ENCODE measurements around the gene PNPLA7. TPM values are rescaled to one million over a fixed set of nuclear protein-coding genes. Genes with fewer than 3 reads are reported as not detected.

PNPLA7 gene
- total RNA-seq, 1 donor from 2014 or later, result 1.5 TPM

DNA sequence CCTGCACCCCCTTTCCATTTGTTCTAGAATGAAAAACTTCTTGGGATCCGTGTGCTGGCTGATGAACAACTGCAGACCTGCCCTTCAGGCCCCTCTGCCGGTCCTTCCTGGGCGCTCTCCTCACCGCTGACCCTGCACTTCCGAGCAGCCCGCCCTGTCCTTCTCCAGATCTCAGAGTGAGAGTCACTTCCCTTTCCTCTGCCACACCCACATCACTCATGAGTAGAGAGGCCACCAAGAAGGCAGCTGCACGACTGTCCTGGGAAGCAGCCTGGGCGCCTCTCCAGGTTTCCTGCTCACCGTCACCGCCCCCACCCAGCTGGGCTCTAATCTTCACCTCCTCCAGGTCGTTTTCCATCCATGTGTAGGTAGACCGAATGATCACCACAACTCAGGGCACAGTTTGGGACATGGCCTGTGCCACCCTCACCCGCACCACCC, 56.1 kb downstream of the PNPLA7 start:
- no peak for DNase-seq

- no peak for DNase-seq
Observed at GRCh38 chr9:137493364-137494103, 56.7 kb downstream of the PNPLA7 start.

DNA sequence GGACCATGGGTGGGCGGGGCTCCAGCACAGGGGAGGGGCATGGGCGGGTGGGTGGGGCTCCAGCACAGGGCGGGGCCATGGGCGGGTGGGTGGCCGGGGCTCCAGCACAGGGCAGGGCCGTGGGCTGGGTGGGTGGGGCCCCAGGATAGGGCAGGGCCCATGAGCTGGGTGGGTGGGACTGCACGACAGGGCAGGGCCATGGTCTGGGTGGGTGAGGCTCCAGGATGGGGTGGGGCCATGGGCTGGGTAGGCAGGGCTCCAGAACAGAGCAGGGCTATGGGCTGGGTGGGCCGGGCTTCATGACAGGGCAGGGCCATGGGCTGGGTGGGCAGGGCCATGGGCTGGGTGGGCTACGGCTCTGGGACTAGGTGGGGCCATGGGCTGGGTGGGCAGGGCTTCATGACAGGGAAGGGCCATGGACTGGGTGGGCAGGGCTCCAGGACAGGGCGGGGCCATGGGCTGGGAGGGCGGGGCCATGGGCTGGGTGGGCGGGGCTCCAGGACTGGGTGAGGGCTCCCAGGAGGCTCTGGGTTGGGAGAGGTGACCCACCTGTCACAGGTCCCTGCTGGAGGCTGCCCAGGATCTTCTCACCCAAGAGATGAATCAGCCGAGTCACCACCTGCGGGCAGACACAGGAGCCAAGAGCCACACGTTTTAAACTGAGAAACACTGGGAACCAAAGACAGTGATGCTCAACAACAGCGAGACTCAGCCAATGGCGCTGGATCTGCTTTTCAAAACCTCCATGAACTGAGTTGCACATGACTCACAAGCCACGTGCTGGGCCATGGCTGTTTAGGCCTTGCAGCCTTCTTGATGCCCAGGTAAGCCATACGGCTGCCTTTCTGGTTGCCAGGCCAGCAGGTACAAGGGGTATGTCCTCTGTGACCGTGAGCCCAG, 57.5 kb downstream of the PNPLA7 start:
- no peak for DNase-seq

DNA sequence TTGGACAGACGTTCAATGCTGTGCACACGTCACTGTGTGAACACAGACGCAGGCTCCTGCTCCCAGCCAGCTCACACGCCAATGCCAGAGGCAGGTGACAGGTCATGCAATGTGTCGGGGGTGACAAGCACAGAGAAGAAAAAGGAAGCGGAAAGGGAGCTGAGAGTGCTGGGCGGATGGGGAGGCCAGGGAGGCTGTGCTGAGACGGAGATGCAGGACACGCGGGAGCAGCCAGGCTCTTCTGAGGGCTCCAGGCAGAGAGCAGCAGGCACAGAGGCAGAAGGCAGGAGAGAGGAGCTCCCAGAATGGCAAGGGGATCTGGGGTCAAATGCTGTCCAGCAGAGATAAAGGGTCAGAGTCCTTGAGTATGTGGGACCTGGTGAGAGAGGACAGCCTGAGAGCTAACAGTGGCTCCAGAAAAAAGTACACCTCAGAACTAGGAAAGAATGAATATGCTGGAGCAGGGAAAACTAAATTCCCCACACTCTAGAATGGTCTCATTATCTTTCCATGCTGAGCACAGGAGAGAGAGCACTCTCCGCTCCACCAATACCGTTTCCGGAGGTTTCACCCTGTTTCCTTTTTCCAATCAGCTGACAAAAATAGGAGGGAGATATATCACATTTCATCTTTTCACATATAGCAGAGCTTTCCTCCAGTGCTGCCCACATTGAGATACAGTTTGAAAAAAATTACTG, 58.3 kb downstream of the PNPLA7 start:
- no peak for DNase-seq

DNA sequence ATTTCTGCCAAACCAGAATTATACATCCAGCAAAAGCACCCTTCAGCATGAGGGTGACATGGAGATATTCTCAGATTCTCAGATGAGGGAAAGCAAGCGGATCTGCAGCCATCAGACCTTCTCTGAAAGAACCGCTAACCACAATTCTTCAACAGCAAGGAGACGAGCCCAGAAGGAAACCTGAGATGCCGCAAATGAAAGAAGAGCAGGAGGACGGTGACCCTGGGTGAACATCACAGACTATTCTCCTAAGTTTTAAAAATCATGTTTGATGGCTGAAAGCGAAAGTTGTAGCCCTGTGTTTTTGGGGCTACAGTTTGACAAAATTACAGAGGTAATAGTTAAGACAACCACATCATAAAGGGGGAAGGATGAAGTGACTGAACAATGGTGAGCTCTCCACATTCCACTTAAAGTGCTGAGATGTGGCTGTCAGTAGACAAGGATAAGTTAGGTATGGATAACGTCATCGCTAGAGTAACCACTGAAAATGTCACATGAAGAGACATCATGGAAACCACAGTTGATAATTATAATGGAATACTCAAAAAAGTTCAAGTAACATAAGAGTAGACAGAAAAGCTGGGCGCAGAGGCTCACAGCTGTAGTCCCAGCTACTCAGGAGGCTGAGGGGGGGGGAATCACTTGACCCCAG, 59.5 kb downstream of the PNPLA7 start:
- no peak for DNase-seq

DNA sequence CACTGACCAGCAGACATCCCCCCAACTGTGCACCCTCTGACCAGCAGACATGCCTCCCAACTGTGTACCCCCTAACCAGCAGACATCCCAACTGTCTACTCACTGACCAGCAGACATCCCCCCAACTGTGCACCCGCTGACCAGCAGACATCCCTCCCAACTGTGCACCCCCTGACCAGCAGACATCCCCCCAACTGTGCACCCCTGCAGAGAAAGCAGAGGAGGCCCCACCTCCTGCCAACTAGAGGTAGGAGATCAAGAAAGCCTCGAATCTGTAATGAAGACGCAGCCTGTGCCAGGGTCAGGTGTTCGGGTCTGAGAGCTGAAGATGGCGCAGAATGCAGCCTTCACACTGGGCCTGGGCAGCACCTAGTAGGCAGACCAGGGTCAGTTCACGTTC, 61.3 kb downstream of the PNPLA7 start:
- DNase-seq, result no peak

- DNase-seq, result peak; percentile 41
Observed at GRCh38 chr9:137488327-137488653, 61.9 kb downstream of the PNPLA7 start.

DNA sequence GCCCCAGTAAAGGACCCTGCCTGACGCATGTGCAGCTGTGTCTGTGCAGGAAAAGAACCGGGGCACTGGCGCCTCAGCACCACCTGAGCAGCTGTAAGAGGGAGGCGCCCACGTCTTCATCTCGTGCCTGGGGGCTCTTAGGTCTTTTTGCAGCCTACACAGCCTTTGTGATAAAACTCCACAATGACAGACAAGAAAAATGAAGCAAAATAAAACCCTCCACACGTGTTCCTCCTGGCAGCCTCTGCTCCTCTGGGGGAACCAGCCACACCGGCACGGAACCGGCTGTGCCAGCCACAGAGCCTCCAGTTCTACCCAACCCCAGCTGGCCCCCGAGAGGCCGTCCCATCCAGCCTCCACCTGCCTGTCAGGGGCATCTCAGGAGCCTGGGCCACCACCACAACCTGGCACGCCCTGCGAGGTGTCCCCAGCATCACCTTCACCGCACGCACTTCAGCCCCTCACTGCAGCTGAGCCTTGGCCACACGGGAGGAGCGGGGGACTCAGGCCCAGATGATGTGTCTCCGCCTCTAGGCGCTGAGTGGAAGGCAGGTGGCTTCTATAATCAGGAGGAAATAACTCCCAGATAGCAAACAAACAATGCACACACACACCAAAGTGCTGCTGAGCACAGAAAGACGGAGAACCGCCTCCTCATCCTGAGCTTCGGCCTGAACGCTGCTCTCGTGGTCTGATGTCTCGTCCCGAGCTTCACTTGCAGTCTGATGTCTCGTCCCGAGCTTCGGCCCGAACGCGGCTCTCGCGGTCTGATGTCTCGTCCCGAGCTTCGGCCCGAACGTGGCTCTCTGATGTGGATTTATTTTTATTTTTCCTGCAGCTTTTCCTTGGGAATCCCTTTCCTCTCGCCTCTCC, 62.5 kb downstream of the PNPLA7 start:
- peak; percentile 6 for DNase-seq

- peak; percentile 35 for DNase-seq
Observed at GRCh38 chr9:137486545-137487453, 63.4 kb downstream of the PNPLA7 start.

DNA sequence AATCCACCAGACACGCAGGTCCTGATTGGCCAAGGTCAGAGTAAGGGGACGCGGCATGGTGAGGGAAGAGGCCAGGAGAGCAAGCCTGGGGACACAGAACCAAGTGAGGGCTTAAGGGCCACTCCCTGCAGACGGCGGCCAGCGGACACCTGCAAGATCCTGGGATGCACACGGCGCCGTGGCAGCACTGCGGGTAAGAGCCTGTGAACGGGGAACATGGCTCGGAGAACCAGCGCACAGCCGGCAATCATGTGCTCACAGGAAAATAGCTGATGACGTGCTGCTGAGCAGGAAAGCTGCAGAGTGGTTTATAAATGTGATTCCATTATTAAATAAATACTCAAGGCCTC, 64.1 kb downstream of the PNPLA7 start:
- DNase-seq, result no peak

DNA sequence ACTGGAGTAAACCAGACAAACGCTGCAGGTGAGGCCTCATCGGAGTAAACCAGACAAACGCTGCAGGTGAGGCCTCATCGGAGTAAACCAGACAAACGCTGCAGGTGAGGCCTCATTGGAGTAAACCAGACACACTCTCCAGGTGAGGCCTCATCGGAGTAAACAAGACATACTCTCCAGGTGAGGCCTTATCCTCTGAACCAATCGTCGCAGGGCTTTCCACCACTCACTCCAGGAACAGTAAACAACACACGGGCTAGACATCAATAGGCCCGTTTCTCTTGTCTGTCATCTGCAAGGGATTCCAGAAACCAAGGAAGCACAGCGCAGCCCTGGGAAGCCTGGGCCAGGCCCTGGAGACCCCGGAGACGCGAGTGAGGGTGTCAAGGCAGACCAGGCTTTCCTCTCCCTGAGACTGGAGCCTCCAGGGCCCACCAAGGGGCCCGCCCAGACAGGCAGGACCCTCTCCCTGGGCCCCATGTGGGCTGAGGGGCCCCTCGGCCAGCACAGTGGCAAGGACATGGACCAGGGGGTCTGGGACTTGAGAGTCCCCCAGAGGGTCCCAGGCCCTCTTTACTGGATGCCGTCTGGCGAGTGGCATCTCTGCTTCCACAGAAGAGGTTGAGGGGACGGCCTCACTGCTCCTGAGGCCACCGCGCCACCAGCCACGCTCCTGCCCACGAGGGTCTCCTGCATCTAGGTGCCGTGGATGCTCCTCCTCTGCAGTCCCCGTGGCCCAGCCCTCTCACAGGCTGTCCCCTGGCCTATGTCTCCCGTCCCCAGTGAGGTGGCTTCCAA, 64.7 kb downstream of the PNPLA7 start:
- DNase-seq, result no peak

GRCh38 chr9:137484551-137485315, 65.5 kb downstream of the PNPLA7 start:
- no peak for DNase-seq

DNA sequence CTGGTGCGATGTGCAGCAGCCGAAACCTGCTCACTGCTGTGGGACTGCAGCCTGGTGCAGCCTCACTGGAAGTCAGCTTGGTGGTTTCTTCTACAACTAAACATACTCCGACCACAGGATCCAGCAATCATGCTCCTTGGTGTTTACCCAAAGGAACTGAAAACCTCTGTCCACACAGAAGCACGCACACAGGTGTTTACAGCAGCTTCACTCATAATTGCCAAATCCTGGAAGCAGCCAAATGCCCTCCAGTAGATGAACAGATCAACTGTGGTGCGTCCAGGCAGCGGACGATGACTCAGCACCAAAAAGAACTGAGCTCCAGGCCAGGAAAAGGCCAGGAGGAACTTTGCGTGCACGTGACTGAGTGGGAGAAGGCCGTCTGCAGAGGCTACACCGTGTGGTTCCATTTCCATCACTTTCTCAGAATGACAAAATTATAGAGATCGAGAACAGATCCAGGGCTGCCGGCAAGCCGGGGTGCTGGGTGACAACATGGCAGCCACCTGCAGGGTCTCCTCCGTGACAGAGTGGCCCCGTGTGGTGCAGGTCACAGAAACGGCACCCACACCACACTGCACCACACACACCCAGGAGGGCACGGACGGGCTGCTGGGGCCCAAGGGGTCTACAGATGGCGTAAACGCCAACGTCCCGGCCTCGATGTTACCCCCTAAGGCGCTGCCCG, 68.0 kb downstream of the PNPLA7 start:
- peak; percentile 16 for DNase-seq

DNA sequence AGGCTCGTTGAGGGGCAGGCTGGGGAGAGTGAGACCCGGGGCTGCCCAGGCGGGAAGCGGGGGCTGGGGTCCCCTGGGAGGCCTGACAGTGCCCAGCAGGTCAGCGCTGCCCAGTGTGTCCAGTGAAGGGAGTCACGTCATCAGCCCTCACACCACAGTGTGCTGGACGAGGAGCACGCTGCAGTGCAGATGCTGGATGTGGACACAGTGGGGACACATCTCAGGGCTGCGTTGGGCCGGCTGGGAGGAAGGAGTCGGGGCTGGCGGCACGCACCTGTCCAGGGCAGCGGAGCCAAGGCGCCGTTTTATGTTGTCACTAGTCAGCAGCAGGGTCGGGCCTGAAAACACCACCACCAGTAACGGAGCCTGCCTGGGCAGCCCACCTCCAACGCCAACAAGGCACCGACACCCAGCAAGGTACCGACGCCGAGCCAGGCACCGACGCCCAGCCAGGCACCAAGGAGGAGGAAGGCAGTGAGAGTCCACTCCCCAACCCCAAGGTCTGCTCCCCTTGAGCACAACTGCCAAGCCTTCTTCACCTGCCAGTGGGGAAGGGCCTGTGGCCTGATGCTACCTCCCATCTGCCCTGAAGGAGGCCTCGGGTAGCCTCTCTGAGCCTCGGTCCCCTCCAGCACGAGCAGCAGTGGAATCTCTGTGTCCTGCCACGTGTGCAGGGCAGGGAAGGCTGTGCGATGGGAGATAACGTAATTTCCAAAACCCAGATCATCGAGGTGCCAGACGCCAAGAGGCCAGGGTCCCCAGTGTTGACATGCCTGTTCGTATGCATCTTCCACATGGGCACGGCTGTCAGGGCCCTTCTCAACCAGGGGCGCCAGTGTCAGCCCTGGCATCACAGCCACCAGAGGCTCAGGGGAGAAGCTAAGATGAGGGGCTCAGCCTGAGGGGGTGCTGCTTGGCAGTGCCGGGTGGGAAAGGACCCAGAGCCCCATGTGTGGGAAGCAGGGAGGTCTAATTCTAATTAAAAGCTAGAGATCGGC, 69.2 kb downstream of the PNPLA7 start:
- DNase-seq, result no peak

GRCh38 chr9:137479892-137480685, 70.1 kb downstream of the PNPLA7 start:
- DNase-seq, result no peak
